MCF 10A (cell line): ENCODE data around the gene ATG9B. TPM values are rescaled to one million over a fixed set of nuclear protein-coding genes. Genes with fewer than 3 reads are reported as not detected.

Experiments used
- BruUV-seq: library from RNA; stranded (reverse); fragments of 400-500 nt; replicated peaks from 2 replicates; lab custom pipeline; 2021; lab: Mats Ljungman, UMichigan
- CTCF ChIA-PET: fragments of 300-600 bp; sonication (Branson Sonifier 250); formaldehyde crosslinking; extraction: SDS; loops from one replicate; lab custom pipeline; 2021; ENCODE audit warnings: antibody characterized with exemption, inconsistent platforms; lab: Yijun Ruan, JAX
- POLR2A ChIA-PET: fragments of 300-600, 350-650 bp; sonication (Branson Sonifier 250); formaldehyde crosslinking; extraction: SDS; loops from one replicate; lab custom pipeline; 2020; ENCODE audit warnings: antibody characterized with exemption, inconsistent platforms; lab: Yijun Ruan, JAX
- DNase-seq: peaks from one replicate; pipeline ENCODE4 v3.0.0-alpha.2; 2018; ENCODE audit not compliant: unreplicated experiment
- H3K27ac Mint-ChIP-seq: one replicate; pipeline ENCODE4 v1.8.0; 2022; ENCODE audit warnings: mild to moderate bottlenecking, low read depth, mixed read lengths; ENCODE audit not compliant: unreplicated experiment
- H3K27me3 Mint-ChIP-seq: one replicate; pipeline ENCODE4 v1.8.0; 2022; ENCODE audit warnings: mixed read lengths; ENCODE audit not compliant: insufficient read depth, unreplicated experiment
- H3K36me3 Mint-ChIP-seq: one replicate; pipeline ENCODE4 v1.8.0; 2022; ENCODE audit warnings: mild to moderate bottlenecking, moderate library complexity, mixed read lengths; ENCODE audit not compliant: insufficient read depth, unreplicated experiment
- H3K4me1 Mint-ChIP-seq: one replicate; pipeline ENCODE4 v1.8.0; 2022; ENCODE audit warnings: mixed read lengths; ENCODE audit not compliant: insufficient read depth, unreplicated experiment
- H3K4me3 Mint-ChIP-seq: one replicate; pipeline ENCODE4 v1.8.0; 2022; ENCODE audit warnings: mild to moderate bottlenecking, moderate library complexity, mixed read lengths; ENCODE audit not compliant: unreplicated experiment
- H3K9me3 Mint-ChIP-seq: one replicate; pipeline ENCODE4 v1.8.0; 2022; ENCODE audit warnings: mixed read lengths; ENCODE audit not compliant: unreplicated experiment
- CTCF ChIP-seq: fragments of 200-600 bp; IDR thresholded peaks from one replicate; pipeline ENCODE4 v1.8.0; 2022; ENCODE audit warnings: antibody characterized with exemption, mild to moderate bottlenecking; ENCODE audit not compliant: unreplicated experiment
- intact Hi-C: fragments of 100-400 bp; cut with micrococcal nuclease; formaldehyde crosslinking; loops from 2 replicates; pipeline ENCODE4 v1.14.1; 2022
- total RNA-seq: library from RNA; stranded (reverse); gene quantifications from 2 replicates; pipeline ENCODE4 v1.2.3, GENCODE V29; 2022

ATG9B gene
- total RNA-seq, 1 experiment from 2014 or later, result 0.12 TPM

DNA sequence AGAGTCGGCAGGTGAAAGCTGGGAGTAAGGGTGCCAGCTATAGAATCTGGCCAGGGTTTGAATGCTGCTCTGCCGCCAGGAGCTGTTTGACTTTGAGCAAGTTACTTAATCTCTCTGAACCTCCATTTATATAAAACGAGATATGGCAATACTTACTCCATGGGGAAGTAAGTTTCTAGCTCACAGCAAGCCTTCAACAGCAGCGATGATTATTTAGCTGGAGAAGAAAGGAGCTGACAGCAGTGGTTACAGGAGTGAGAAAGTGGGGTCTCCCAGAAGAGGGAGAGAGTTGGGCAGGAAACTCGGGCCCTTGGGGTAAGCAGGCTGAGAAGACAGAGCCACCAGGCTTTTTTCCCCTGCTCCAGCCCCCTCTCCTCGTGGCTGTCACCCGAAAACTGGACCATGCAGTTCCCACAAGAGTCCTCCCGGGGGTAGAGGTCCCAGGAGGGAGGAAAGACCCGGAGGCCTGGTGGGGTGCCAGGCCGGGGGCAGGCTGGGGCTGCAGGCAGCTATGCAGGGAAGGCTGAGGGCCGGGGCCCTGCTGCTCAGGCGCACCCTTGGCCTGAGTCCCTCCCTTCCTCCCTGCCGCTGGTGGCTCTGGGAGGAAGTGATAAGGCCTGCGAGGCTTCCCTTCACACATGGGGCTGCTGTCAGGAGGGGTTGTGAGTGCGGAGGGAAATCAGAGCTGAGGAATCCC, 30.0 kb downstream of the ATG9B start:
- H3K27me3 Mint-ChIP-seq, result no peaks in the 10 kb centered on the region
- no peaks in the 10 kb centered on the region for H3K4me1 Mint-ChIP-seq
- intact Hi-C loops, result no loop called here
- peaks cover 18% of the 10 kb centered on the region for H3K9me3 Mint-ChIP-seq
- H3K36me3 Mint-ChIP-seq, result peaks cover 6% of the 10 kb centered on the region
- H3K27ac Mint-ChIP-seq, result no peak overlapping the region
- CTCF ChIA-PET, result interaction anchor here (0.5 to 2.3 kb wide), 4 partner anchors 9 to 117 kb away, joined by 4 to 18 read pairs (median 7); no protein-coding TSS in a partner anchor
- no peak for DNase-seq
- no peak for TF ChIP-seq CTCF
- no peak overlapping the region for H3K4me3 Mint-ChIP-seq
- BruUV-seq, result no TSS peak
- POLR2A ChIA-PET, result interaction anchor here (0.6 kb wide), 1 partner anchor 15 kb away, joined by 3 read pairs; no protein-coding TSS in a partner anchor

- BruUV-seq, result no TSS peak
Measured at GRCh38 chr7:150993511-150993910, 30.8 kb downstream of the ATG9B start.

GRCh38 chr7:150992833-150993302, 31.4 kb downstream of the ATG9B start:
- H3K27me3 Mint-ChIP-seq, result peaks cover 11% of the 10 kb centered on the region

More at GRCh38 chr7:150993511-150993910, 30.8 kb downstream of the ATG9B start:
- Mint-ChIP-seq H3K4me3 (no peak overlapping the region), H3K27ac (no peak overlapping the region), H3K27me3 (peaks cover 5% of the 10 kb centered on the region), H3K36me3 (peaks cover 6% of the 10 kb centered on the region), H3K4me1 (peaks cover 2% of the 10 kb centered on the region), H3K9me3 (peaks cover 18% of the 10 kb centered on the region)
- ChIA-PET POLR2A (interaction anchor here (0.6 kb wide), 1 partner anchor 14 kb away, joined by 3 read pairs; no protein-coding TSS in a partner anchor), CTCF (interaction anchor here (0.6 to 2.3 kb wide), 4 partner anchors 9 to 95 kb away, joined by 3 to 18 read pairs (median 6); no protein-coding TSS in a partner anchor)
- no peak for TF ChIP-seq CTCF
- intact Hi-C loops, result no loop called here
- DNase-seq, result no peak

More at GRCh38 chr7:150992833-150993302, 31.4 kb downstream of the ATG9B start:
- no peak overlapping the region for H3K4me3 Mint-ChIP-seq
- TF ChIP-seq CTCF, result no peak
- H3K27ac Mint-ChIP-seq, result no peak overlapping the region
- H3K36me3 Mint-ChIP-seq, result peaks cover 3% of the 10 kb centered on the region
- intact Hi-C loops, result no loop called here
- DNase-seq, result no peak
- H3K9me3 Mint-ChIP-seq, result peaks cover 18% of the 10 kb centered on the region
- CTCF ChIA-PET, result interaction anchor here (0.8 to 2.3 kb wide), 2 partner anchors 25 to 95 kb away, joined by 3 to 8 read pairs; no protein-coding TSS in a partner anchor
- no TSS peak for BruUV-seq
- POLR2A ChIA-PET, result no interaction called here
- H3K4me1 Mint-ChIP-seq, result peaks cover 7% of the 10 kb centered on the region
